HepG2 (cell line): ENCODE measurements around the gene MTUS2.

ENCODE experiments used
- EZH2 ChIP-seq: conservative IDR thresholded peaks from 2 replicates; pipeline ENCODE4 v1.6.1; 2012; ENCODE audit warnings: mild to moderate bottlenecking, low read depth, low read length, moderate library complexity
- TFAP4 ChIP-seq: sonication (generic); IDR thresholded peaks from 2 replicates; pipeline ENCODE4 v1.6.1; 2016; ENCODE audit warnings: low read depth, borderline replicate concordance
- ZNF530 ChIP-seq: sonication (generic); formaldehyde crosslinking; IDR thresholded peaks from 2 replicates; pipeline ENCODE4 v1.5.0; 2020; ENCODE audit warnings: low read depth, mild to moderate bottlenecking, missing genetic modification reagents

- TF ChIP-seq EZH2 (no peak), ZNF530 (CRISPR knock-in tag) (no peak), TFAP4 (no peak)
Observed at GRCh38 chr13:28859717-28860116, 39.6 kb downstream of the MTUS2 start.
